ENCODE results near the gene COL5A1.

DNA sequence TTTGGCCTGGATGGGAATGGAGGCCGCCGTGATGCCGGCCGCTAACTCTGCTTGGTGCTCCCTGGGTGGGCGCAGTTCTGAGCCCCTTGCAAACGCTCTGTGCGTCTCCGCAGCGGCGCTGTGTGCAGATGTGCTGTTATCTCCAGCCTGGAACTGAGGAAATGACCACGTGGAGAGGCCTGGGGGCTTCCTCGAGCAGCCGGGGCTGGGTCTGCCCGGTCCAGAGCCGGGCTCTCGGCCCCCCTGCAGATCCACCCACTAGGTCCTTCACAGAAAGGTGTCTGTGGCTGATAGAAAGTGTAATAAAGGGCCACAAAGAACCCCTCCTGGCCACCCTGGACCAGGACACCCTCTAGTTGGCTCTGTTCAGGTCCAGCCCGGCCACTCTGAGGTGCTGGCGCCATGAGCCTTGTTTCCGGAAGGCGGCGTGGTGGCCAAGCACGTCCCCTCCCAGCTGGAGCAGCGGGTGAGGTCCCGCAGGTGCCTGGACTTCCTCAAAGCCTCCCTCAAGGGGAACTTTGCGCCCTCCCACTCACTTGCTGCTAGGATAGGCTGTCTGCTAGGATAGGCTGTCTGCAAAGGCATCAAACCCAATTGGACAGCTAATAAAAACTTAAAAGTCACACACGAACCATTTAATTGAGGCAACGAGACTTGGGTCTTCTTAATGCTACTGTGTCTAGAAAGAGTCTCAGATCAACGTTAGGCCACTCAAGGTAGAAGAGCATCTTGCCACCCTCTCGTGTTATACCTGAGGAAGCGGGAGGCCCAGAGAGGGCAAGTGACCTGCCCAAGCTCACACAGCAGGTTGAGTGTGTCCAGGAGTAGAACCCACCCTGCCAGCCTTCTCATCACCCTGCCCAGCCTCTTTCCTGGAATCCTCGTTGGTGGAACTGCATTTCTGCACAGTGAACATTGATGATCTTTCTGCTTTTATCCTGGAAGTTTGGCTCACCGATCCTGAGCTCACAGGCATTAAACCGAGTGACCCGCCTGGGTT lies 129.7 kb downstream of the COL5A1 start:
- TF ChIP-seq, protein P1, sequence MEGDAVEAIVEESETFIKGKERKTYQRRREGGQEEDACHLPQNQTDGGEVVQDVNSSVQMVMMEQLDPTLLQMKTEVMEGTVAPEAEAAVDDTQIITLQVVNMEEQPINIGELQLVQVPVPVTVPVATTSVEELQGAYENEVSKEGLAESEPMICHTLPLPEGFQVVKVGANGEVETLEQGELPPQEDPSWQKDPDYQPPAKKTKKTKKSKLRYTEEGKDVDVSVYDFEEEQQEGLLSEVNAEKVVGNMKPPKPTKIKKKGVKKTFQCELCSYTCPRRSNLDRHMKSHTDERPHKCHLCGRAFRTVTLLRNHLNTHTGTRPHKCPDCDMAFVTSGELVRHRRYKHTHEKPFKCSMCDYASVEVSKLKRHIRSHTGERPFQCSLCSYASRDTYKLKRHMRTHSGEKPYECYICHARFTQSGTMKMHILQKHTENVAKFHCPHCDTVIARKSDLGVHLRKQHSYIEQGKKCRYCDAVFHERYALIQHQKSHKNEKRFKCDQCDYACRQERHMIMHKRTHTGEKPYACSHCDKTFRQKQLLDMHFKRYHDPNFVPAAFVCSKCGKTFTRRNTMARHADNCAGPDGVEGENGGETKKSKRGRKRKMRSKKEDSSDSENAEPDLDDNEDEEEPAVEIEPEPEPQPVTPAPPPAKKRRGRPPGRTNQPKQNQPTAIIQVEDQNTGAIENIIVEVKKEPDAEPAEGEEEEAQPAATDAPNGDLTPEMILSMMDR (conservative IDR thresholded peaks at IDR 0.05 in 1 of 2, IDR thresholded peaks at IDR 0.05 in 1 of 2; ENCODE audit: low read depth in 1 of 2, low read length in 2 of 2), result no peak
- no peak for TF ChIP-seq EZH2 (IDR thresholded peaks at IDR 0.05; ENCODE audit: low read length, missing control alignments)

Data from fibroblast of lung (primary cell).